GM18873 (cell line): Measurements from ENCODE around the gene NMNAT3.
"Not testable (repeated sequence)": the region's sequence is repeated elsewhere in the genome, so short reads cannot be mapped to it uniquely, and the experiment has no call there.

Experiments
- ATAC-seq: cut with Tn5 transposase; IDR thresholded peaks from one replicate; pipeline ENCODE4 v1.9.1; 2021; ENCODE audit warnings: mild to moderate bottlenecking, moderate library complexity, moderate number of reproducible peaks; ENCODE audit not compliant: unreplicated experiment, low FRiP score

Gene NMNAT3

GRCh38 chr3:139639662-139640061 is 38.1 kb downstream of the NMNAT3 start:
- no peak for ATAC-seq

DNA sequence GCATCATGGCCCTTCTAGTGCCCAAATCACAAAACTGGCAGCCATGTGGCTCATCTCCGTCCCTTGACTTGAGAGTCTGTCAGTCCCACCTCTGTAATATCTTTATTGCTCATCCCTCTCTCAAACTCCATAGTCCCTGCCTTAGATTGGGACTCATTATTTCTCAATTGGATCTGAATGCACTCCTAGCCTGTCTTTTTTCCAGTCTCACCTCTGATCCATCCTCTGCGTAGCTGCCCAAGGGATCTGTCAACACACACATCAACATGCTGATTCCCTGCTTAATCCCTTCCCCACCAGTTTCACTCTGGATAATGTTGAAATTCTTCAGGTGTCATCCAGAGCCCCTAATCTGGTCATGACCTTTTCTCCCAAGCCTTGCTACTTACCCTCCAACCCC is 39.3 kb downstream of the NMNAT3 start:
- ATAC-seq: no peak

DNA sequence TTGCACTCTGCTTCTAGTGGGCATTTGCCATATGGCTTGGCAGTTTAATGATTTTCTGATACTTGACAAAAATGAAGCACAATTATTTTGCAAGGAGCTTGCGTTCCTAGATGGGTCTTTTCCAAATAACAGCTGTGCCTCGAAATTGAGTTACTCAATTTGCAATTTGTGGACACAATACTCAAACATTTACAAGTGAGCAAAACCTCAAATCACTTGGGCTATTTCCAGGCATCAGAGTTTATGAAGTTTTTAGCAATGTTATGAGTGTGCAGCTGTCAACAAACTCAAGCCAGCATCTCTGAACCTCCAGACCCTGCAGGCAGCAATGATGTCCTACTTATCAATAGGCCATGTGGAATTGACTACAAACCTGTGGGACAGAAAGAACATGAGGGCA is 41.3 kb downstream of the NMNAT3 start:
- no peak for ATAC-seq

- ATAC-seq: no peak
These were observed 43.6 kb downstream of the NMNAT3 start for GRCh38 chr3:139634111-139634635.

GRCh38 chr3:139633511-139633910 is 44.3 kb downstream of the NMNAT3 start:
- no peak for ATAC-seq

GRCh38 chr3:139630542-139630941 is 47.2 kb downstream of the NMNAT3 start:
- ATAC-seq: no peak

DNA sequence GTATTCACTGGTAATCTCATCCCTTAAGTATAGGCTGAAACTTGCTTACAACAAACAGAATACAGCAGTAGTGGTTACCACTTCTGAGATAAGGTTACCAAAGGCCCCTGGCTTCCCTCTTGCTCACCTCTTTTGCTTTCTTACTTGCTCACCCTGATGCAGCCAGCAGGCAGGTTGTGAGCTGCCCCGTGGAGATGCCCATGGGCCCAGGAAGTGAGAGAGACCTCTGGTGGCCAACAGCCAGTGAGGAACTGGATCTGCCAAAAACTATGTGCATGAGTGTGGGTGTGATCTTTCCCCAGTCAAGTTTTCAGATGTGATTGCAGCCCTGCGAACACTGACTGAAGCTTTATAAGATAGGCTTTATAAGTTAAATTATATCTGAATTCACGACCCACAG is 48.7 kb downstream of the NMNAT3 start:
- ATAC-seq: no peak

GRCh38 chr3:139627759-139628158 is 50.0 kb downstream of the NMNAT3 start:
- no peak for ATAC-seq

DNA sequence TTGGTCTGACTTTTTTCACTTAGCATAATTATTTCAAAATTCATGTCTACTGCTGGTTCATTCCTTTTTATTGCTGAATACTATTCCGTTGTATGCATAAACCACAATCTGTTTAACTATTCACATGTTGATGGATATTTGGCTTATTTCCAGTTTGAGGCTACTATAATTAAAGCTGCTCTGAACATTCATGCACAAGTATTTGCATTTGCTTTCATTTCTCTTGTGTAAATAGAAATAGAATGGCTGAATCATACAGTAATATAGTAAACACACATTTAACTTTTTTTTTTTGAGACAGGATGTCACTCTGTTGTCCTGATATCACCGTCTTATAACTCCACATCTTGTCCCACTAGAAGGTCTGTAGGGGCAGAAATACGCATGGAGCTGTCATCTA is 57.3 kb downstream of the NMNAT3 start:
- ATAC-seq: no peak

DNA sequence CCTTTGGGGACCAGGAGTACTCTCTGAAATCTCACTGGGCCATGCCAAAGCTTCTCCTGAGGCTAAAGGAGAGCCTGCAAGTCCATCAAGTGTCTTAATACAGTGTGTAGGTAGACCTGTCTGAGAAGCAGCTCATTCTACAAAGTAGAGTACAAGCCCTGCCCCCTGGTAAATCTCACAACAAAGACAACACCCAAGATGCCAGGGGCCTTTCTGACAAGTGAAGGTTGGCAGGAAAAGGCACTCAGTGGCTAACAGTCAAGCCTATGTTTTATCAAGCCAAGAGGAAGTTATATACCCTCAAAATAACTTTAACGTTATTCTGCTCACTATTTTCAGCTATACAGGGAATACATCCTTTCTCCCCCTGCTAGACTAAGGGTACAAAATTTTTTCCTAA is 58.3 kb downstream of the NMNAT3 start:
- ATAC-seq: no peak

DNA sequence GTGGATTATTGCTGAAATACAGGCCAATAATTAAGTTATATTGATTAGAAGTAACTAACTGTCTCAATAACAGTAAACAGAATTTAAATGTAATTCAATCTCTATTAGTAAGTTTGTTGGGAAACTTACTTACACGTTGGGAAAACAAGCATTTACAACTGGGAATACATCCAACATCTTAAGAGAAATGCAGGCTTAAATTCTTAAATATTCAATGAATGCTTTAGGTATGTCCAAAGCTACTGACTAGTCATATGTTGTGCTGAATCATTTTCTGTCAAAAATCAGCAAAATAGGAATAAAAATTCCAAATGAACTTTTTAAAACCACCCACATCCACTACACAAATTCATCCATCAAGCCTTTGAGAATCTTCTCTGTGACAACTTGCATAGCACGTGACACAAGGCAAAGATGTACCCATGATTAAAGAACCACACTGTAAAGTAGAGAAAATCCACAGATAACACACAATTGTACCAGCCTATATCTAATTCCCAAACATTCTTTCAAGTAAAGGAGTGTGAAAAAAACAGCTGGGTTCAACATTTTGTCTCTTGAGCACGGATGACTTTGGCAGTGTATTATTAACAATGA is 60.0 kb downstream of the NMNAT3 start:
- ATAC-seq: no peak

DNA sequence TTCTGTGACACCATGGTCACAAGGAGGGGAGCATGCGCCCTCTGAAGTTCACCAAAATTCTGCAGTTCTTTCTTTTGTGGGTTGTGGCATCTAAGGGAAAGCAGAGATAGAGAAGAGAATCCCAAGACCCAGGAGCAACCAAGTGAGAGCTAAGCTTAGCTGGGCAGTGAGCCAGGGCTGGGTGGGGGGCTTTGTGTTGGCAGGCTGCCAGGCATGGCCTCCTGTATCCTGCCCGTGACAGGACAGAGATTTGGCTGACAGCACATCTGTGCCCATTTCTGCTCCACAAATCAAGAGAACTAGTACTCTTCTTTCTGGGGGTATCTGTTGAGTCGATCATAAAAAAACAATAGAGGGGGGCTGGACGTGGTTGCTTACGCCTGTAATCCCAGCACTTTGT is 66.2 kb downstream of the NMNAT3 start:
- no peak for ATAC-seq

DNA sequence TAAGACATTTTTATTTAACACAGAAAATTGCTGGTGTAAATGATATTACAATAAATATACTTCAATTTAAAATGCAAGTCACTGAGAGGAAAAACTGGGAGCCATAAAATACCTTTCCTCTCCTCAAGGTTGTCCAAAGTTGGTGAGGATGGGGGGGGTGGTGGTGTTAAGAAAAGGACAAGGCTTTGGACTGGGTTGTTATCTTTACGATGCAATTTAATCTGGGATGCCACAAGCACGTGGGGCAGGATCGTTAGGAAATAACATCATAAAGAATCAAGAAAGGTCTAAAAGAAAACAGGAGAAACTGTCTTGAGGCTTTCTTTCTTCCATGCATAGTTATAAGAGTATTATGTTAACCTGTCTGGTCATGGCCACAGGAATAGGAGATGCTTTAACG is 66.9 kb downstream of the NMNAT3 start:
- ATAC-seq: no peak

DNA sequence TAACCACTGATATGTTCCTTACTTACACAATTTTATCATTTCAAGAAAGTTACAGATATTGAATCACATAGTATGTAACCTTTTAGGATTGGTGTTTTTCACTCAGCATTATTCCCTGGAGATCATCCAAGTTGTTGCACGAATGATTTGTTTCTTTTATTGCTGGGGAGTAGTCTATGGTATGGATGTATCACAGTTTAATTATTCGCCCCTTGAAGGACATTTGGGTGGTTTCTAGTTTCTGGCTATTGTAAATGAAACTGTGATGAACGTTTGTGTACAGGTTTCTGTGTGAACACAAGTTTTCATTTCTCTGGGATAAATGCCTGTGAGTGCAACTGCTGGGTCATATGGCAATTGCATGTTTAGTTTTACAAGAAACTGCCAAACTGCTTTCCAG is 68.8 kb downstream of the NMNAT3 start:
- ATAC-seq: no peak

GRCh38 chr3:139608108-139608380 is 69.7 kb downstream of the NMNAT3 start:
- ATAC-seq: no peak

DNA sequence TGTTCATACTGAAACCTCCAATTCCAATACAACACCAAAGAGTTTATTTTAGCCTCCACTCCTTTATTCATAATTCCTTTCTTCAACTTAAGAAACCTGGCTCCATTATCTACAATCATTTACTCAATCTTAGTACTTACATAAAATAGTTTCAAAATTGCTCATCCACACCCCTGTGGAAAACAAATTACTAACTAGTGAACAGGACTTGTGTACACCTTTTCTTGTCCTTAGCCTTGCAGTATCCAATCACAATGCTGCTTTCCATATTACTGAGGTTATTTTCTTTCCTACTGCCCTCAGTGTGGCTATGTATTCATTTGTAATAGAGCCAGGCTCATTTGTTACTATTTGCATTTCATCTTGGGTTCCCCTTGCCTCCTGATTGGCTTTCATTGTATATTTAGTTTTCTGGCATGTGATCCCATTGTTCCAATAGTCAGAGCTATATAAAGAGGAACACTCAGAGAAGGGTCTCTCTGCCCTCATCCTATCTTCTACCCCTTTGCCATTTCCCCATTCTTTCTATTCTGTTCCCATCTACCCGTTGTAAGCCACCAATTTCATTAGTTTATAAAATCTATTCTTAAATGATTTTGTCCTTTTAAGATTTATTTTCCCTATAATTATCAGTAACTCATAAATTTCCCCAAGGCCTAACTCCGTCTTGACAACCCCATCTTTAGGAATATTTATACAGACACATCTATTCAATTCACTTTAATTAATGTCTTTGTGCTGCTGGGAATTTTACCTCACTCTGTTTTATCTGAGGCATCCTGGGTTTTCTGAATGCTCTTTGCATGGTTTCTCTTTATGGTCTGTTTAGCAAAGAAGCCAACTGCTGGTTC is 70.3 kb downstream of the NMNAT3 start:
- ATAC-seq: no peak

GRCh38 chr3:139602003-139602402 is 75.8 kb downstream of the NMNAT3 start:
- no peak for ATAC-seq

DNA sequence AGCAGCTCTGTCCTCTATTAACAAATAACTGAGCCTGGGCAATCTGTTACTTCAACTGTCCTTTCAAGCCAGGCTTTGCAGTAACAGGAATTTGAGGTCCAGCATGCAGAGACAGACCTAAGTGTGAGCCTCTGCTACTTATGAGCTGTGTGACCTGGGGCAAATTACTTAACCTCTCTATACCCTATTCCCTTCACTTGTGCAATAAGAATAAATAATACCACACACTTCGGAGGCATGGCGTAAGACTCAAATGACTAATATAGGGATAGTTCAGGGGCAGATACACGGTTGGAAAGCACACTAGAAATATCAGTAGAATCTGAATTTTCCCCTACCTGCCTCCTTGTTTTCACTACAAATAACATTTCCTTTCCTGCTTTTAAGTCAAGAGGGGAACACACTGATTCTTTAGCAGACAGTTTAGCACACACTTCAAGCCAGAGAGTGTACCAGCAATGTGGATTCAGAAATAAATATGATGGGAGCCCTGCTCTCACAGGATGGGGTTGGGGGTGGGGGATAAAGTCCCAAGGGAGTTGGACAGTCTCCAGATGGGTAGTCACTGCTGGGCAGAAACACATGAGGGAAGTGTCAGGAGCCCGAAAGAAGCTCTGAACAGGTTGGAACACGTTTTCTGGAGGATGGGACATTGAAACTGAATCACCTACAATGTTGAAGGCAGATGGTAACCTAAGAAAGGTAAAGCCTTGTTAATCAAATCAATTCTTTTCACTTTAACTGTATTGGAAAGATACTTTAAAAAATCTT is 76.4 kb downstream of the NMNAT3 start:
- ATAC-seq: no peak

DNA sequence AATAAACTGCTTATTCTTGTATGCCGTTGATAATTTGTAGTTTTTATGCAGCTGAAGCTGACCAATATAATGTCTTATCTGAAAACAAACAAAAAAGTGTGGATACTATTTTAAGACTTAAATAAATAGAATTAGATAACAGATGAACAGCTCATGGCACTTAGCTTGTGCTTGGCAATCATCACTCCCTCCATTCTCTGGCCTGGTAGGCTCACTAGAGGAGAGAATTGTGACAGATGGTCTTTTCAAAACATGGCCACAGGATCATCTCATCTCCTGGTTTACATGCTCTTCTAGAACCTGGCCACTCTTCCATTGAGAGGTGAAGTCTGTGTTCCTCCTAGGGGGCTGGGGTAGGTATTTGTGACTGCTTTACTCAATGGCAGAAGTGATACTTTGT is 79.8 kb downstream of the NMNAT3 start:
- no peak for ATAC-seq

DNA sequence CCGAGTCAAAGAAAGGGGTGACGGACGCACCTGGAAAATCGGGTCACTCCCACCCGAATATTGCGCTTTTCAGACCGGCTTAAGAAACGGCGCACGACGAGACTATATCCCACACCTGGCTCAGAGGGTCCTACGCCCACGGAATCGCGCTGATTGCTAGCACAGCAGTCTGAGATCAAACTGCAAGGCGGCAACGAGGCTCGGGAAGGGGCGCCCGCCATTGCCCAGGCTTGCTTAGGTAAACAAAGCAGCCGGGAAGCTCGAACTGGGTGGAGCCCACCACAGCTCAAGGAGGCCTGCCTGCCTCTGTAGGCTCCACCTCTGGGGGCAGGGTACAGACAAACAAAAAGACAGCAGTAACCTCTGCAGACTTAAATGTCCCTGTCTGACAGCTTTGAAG is 86.6 kb downstream of the NMNAT3 start:
- not testable (repeated sequence) for ATAC-seq

DNA sequence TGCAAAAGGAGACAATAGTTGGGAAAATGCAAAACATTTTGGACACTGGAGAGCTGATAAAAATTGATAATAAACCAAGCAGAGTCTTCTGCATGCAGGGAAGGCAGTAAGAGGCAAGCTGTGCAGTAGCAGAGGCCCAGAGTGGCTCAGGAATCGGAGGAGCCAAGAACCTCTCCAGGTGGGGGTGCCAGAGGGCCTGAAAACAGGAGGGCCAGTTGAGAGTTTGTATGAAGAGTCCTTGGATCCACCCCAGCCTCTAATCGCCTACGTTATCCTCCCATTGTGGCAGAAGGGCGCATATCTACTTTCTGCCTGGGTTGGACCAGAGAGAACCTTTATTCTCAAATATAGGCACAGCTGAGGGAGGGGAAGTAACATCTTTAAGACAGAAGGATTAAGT is 89.3 kb downstream of the NMNAT3 start:
- ATAC-seq: no peak
